DOHH2 (cell line): ENCODE measurements around the gene GET4.

Experiments used
- EZH2phosphoT487 ChIP-seq: fragments of 200-600 bp; sonication (generic); IDR thresholded peaks from 2 replicates; pipeline ENCODE4 v1.6.1; 2017; ENCODE audit warnings: borderline replicate concordance, mild to moderate bottlenecking, antibody characterized with exemption, low read length, moderate library complexity, mixed read lengths
- TF ChIP-seq, protein P1 (sequence below): fragments of 200-600 bp; sonication (generic); IDR thresholded peaks from one replicate; pipeline ENCODE4 v1.5.1; 2014; ENCODE audit warnings: antibody characterized with exemption, mild to moderate bottlenecking, low read depth, low read length; ENCODE audit not compliant: poor library complexity, severe bottlenecking

DNA sequence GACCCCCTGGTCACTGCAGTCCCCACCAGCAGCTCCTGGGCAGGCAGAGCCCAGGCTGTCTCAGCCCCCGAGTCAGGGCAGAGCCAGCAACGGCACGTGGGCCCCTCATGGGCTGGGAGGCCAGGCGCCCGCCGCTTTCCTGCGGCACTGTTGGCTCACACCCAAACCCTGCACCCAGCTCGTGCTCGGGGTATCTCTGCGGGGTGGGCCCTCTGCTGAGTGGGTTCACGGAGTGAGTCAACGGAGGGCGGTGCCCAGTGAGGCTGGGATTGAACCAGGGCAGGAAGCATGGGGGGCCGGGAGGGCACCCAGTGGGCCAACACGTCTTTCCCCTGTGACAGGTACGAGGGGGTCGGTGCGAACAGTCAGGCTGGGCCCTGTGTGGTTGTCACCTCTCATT lies 49.2 kb downstream of the GET4 start:
- TF ChIP-seq, protein P1, sequence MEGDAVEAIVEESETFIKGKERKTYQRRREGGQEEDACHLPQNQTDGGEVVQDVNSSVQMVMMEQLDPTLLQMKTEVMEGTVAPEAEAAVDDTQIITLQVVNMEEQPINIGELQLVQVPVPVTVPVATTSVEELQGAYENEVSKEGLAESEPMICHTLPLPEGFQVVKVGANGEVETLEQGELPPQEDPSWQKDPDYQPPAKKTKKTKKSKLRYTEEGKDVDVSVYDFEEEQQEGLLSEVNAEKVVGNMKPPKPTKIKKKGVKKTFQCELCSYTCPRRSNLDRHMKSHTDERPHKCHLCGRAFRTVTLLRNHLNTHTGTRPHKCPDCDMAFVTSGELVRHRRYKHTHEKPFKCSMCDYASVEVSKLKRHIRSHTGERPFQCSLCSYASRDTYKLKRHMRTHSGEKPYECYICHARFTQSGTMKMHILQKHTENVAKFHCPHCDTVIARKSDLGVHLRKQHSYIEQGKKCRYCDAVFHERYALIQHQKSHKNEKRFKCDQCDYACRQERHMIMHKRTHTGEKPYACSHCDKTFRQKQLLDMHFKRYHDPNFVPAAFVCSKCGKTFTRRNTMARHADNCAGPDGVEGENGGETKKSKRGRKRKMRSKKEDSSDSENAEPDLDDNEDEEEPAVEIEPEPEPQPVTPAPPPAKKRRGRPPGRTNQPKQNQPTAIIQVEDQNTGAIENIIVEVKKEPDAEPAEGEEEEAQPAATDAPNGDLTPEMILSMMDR: no peak
- no peak for TF ChIP-seq EZH2phosphoT487
